Dendritic cell treated with granulocyte-macrophage colony-stimulating factor and Interleukin-4, amounts not matched to agents 40 ng/mL and 50 ng/mL, for 4 days (primary cell): ENCODE results near the gene FOXR1.
"Not testable (repeated sequence)": the region's sequence is repeated elsewhere in the genome, so short reads cannot be mapped to it uniquely, and the experiment has no call there.

ENCODE experiments used
- H3K27ac Mint-ChIP-seq: one replicate; pipeline ENCODE4 v1.8.0; 2022; ENCODE audit warnings: mild to moderate bottlenecking, mixed read lengths
- H3K27me3 Mint-ChIP-seq: one replicate; pipeline ENCODE4 v1.8.0; 2022; ENCODE audit warnings: mild to moderate bottlenecking, mixed read lengths
- H3K36me3 Mint-ChIP-seq: one replicate; pipeline ENCODE4 v1.8.0; 2022; ENCODE audit warnings: low read depth, mixed read lengths
- H3K4me1 Mint-ChIP-seq: one replicate; pipeline ENCODE4 v1.8.0; 2022; ENCODE audit warnings: low read depth, mixed read lengths
- H3K4me3 Mint-ChIP-seq: one replicate; pipeline ENCODE4 v1.8.0; 2022; ENCODE audit warnings: mild to moderate bottlenecking, moderate library complexity, mixed read lengths
- H3K9me3 Mint-ChIP-seq: one replicate; pipeline ENCODE4 v1.8.0; 2022; ENCODE audit warnings: mixed read lengths
- intact Hi-C: fragments of 100-400 bp; cut with micrococcal nuclease; formaldehyde crosslinking; loops from one replicate; pipeline ENCODE4 v1.15.0; 2022

Gene FOXR1

GRCh38 chr11:118957968-118958367 lies 13.6 kb upstream of the FOXR1 start:
- Mint-ChIP-seq H3K27ac (no peak overlapping the region), H3K4me3 (no peak overlapping the region), H3K36me3 (no peaks in the 10 kb centered on the region), H3K27me3 (peaks cover 35% of the 10 kb centered on the region), H3K4me1 (no peaks in the 10 kb centered on the region), H3K9me3 (no peaks in the 10 kb centered on the region)
- intact Hi-C loops = no loop called here

- Mint-ChIP-seq H3K36me3 (no peaks in the 10 kb centered on the region), H3K4me1 (no peaks in the 10 kb centered on the region), H3K9me3 (no peaks in the 10 kb centered on the region), H3K4me3 (no peak overlapping the region), H3K27ac (no peak overlapping the region), H3K27me3 (peaks cover 35% of the 10 kb centered on the region)
- intact Hi-C loops = no loop called here
Observed at GRCh38 chr11:118958577-118958976, 13.0 kb upstream of the FOXR1 start.

GRCh38 chr11:118961189-118961588 lies 10.4 kb upstream of the FOXR1 start:
- intact Hi-C loops = no loop called here
- Mint-ChIP-seq H3K4me1 (no peaks in the 10 kb centered on the region), H3K36me3 (no peaks in the 10 kb centered on the region), H3K27ac (no peak overlapping the region), H3K9me3 (no peaks in the 10 kb centered on the region), H3K4me3 (no peak overlapping the region), H3K27me3 (peaks cover 17% of the 10 kb centered on the region)

- H3K27ac Mint-ChIP-seq = no peak overlapping the region
- H3K4me3 Mint-ChIP-seq = no peak overlapping the region
- H3K9me3 Mint-ChIP-seq = no peaks in the 10 kb centered on the region
- H3K4me1 Mint-ChIP-seq = no peaks in the 10 kb centered on the region
- H3K27me3 Mint-ChIP-seq = peaks cover 14% of the 10 kb centered on the region
- no peaks in the 10 kb centered on the region for H3K36me3 Mint-ChIP-seq
- intact Hi-C loops = no loop called here
Observed at GRCh38 chr11:118961591-118961990, 10.0 kb upstream of the FOXR1 start.

GRCh38 chr11:118969508-118969907 lies 2.1 kb upstream of the FOXR1 start:
- H3K4me1 Mint-ChIP-seq, H3K4me3 Mint-ChIP-seq, H3K9me3 Mint-ChIP-seq, H3K27ac Mint-ChIP-seq, intact Hi-C loops, H3K36me3 Mint-ChIP-seq: not testable (repeated sequence)
- peaks cover 23% of the 10 kb centered on the region for H3K27me3 Mint-ChIP-seq

- no peaks in the 10 kb centered on the region for H3K36me3 Mint-ChIP-seq
- H3K9me3 Mint-ChIP-seq = no peaks in the 10 kb centered on the region
- peaks cover 3% of the 10 kb centered on the region for H3K4me1 Mint-ChIP-seq
- peaks cover 33% of the 10 kb centered on the region for H3K27me3 Mint-ChIP-seq
- H3K27ac Mint-ChIP-seq = no peak overlapping the region
- intact Hi-C loops = no loop called here
- H3K4me3 Mint-ChIP-seq = no peak overlapping the region
Observed at GRCh38 chr11:118973985-118974384, 2.4 kb downstream of the FOXR1 start.

GRCh38 chr11:118975771-118976709 lies 4.5 kb downstream of the FOXR1 start:
- H3K27me3 Mint-ChIP-seq = peaks cover 27% of the 10 kb centered on the region
- no peak overlapping the region for H3K4me3 Mint-ChIP-seq
- no peaks in the 10 kb centered on the region for H3K9me3 Mint-ChIP-seq
- H3K27ac Mint-ChIP-seq = no peak overlapping the region
- H3K4me1 Mint-ChIP-seq = peaks cover 23% of the 10 kb centered on the region
- no peaks in the 10 kb centered on the region for H3K36me3 Mint-ChIP-seq
- intact Hi-C loops = no loop called here

- no peak overlapping the region for H3K4me3 Mint-ChIP-seq
- no peaks in the 10 kb centered on the region for H3K9me3 Mint-ChIP-seq
- H3K36me3 Mint-ChIP-seq = no peaks in the 10 kb centered on the region
- intact Hi-C loops = no loop called here
- peak overlapping the region; percentile 51 for H3K27ac Mint-ChIP-seq
- H3K27me3 Mint-ChIP-seq = peaks cover 11% of the 10 kb centered on the region
- peaks cover 24% of the 10 kb centered on the region for H3K4me1 Mint-ChIP-seq
Observed at GRCh38 chr11:118979434-118979833, 7.9 kb downstream of the FOXR1 start.

GRCh38 chr11:118980191-118980881 lies 8.8 kb downstream of the FOXR1 start:
- Mint-ChIP-seq H3K4me1 (peaks cover 24% of the 10 kb centered on the region), H3K27ac (peak overlapping the region; percentile 51), H3K27me3 (peaks cover 5% of the 10 kb centered on the region), H3K4me3 (peak overlapping the region; percentile 50), H3K36me3 (no peaks in the 10 kb centered on the region), H3K9me3 (no peaks in the 10 kb centered on the region)
- intact Hi-C loops = no loop called here

- H3K4me3 Mint-ChIP-seq, H3K27ac Mint-ChIP-seq, H3K36me3 Mint-ChIP-seq, intact Hi-C loops, H3K27me3 Mint-ChIP-seq, H3K9me3 Mint-ChIP-seq: not testable (repeated sequence)
- H3K4me1 Mint-ChIP-seq = peaks cover 18% of the 10 kb centered on the region
Observed at GRCh38 chr11:118984337-118984736, 12.8 kb downstream of the FOXR1 start.

GRCh38 chr11:118984825-118985224 lies 13.3 kb downstream of the FOXR1 start:
- no peaks in the 10 kb centered on the region for H3K36me3 Mint-ChIP-seq
- intact Hi-C loops = no loop called here
- no peaks in the 10 kb centered on the region for H3K9me3 Mint-ChIP-seq
- H3K27ac Mint-ChIP-seq = no peak overlapping the region
- H3K27me3 Mint-ChIP-seq = peaks cover 2% of the 10 kb centered on the region
- peaks cover 13% of the 10 kb centered on the region for H3K4me1 Mint-ChIP-seq
- no peak overlapping the region for H3K4me3 Mint-ChIP-seq

- no peaks in the 10 kb centered on the region for H3K9me3 Mint-ChIP-seq
- H3K4me1 Mint-ChIP-seq = no peaks in the 10 kb centered on the region
- H3K27ac Mint-ChIP-seq = no peak overlapping the region
- H3K36me3 Mint-ChIP-seq = peaks cover 8% of the 10 kb centered on the region
- no peak overlapping the region for H3K4me3 Mint-ChIP-seq
- intact Hi-C loops = no loop called here
- H3K27me3 Mint-ChIP-seq = peaks cover 2% of the 10 kb centered on the region
Observed at GRCh38 chr11:118988280-118988679, 16.7 kb downstream of the FOXR1 start.

- intact Hi-C loops, H3K4me3 Mint-ChIP-seq, H3K27ac Mint-ChIP-seq, H3K36me3 Mint-ChIP-seq, H3K9me3 Mint-ChIP-seq, H3K27me3 Mint-ChIP-seq, H3K4me1 Mint-ChIP-seq: not testable (repeated sequence)
Observed at GRCh38 chr11:118991486-118992038, 20.0 kb downstream of the FOXR1 start.

GRCh38 chr11:118996926-118997626 lies 25.5 kb downstream of the FOXR1 start:
- Mint-ChIP-seq H3K27ac (peak overlapping the region; percentile 98), H3K4me3 (peak overlapping the region; percentile 100), H3K36me3 (peaks cover 46% of the 10 kb centered on the region), H3K4me1 (peaks cover 36% of the 10 kb centered on the region), H3K27me3 (no peaks in the 10 kb centered on the region), H3K9me3 (no peaks in the 10 kb centered on the region)
- intact Hi-C loops = loop anchor here (2.0 kb wide), 1 partner anchor 60 kb away; the partner anchor contains the start of gene HYOU1
